HepG2 (cell line): ENCODE data around the gene KRT2. TPM values are rescaled to one million over a fixed set of nuclear protein-coding genes. Genes with fewer than 3 reads are reported as not detected.

Source experiments
- ATAC-seq: fragments of 200-7000 bp; cut with Tn5 transposase; 3 replicates; pipeline ENCODE4 v1.9.1; 2020; ENCODE audit warnings: mild to moderate bottlenecking, moderate library complexity
- BruUV-seq: library from RNA; stranded (reverse); fragments of 400-500 nt; replicated peaks from 2 replicates; lab custom pipeline; 2021; lab: Mats Ljungman, UMichigan
- CTCF ChIA-PET: fragments of 300-600 bp; formaldehyde crosslinking; extraction: SDS; loops from one replicate; lab custom pipeline; 2021; ENCODE audit warnings: low total read pairs, inconsistent platforms, low intra/inter-chr PET ratio; lab: Yijun Ruan, JAX
- POLR2A ChIA-PET: fragments of 350-600 bp; sonication (Branson Sonifier 250); formaldehyde crosslinking; loops from one replicate; lab custom pipeline; 2020; ENCODE audit warnings: antibody characterized with exemption, inconsistent platforms; lab: Yijun Ruan, JAX
- DNase-seq: peaks from one replicate; pipeline ENCODE4 v3.0.0-alpha.2; 2015; ENCODE audit warnings: low spot score
- FAIRE-seq: peaks from 3 replicates; lab custom pipeline; 2011; peaks lifted over from hg19 to GRCh38; lab: Jason Lieb, UNC
- H2AFZ ChIP-seq: one replicate; pipeline ENCODE4 v1.6.1; 2011; ENCODE audit warnings: low read length, inconsistent platforms
- H3K27ac ChIP-seq: fragments of 300-600 bp; 3 replicates; pipeline ENCODE4 v1.8.0; 2011; ENCODE audit warnings: mixed run types, mild to moderate bottlenecking, mixed read lengths, low read length, inconsistent platforms; ENCODE audit not compliant: insufficient read depth; ENCODE audit errors: extremely low read length
- H3K27me3 ChIP-seq, 2 experiments: fragments of 200-600 bp in 1 of 2; 2 replicates in 1 of 2; 3 replicates in 1 of 2; pipeline versions ENCODE4 v1.6.0 to v1.8.0; 2011; ENCODE audit warnings: low read length in 2 of 2, mild to moderate bottlenecking in 2 of 2, moderate library complexity in 2 of 2, inconsistent platforms in 1 of 2; ENCODE audit not compliant: insufficient read depth in 2 of 2, control insufficient read depth in 1 of 2
- H3K36me3 ChIP-seq, 2 experiments: fragments of 200-600 bp in 1 of 2; replicated peaks in 1 of 2; 2 replicates in 1 of 2; 3 replicates in 1 of 2; pipeline versions ENCODE4 v1.5.1 to v1.8.0; 2011; ENCODE audit warnings: low read length in 2 of 2, inconsistent platforms in 1 of 2; ENCODE audit not compliant: insufficient read depth in 2 of 2, control insufficient read depth in 1 of 2
- H3K4me1 ChIP-seq: 2 replicates; pipeline ENCODE4 v1.5.1; 2012; ENCODE audit warnings: low read length, inconsistent platforms; ENCODE audit not compliant: insufficient read depth
- H3K4me2 ChIP-seq: 2 replicates; pipeline ENCODE4 v1.6.0; 2011; ENCODE audit warnings: low read depth, low read length, inconsistent platforms
- H3K4me3 ChIP-seq, 3 experiments: fragments of 200-600 bp in 1 of 3; sonication (generic), shearing (Covaris generic) in 1 of 3; replicated peaks in 1 of 3; 2 replicates each; pipeline ENCODE4 v1.5.1; 2011 to 2016; ENCODE audit warnings: low read length in 3 of 3, inconsistent platforms in 2 of 3, low read depth in 2 of 3, mild to moderate bottlenecking in 2 of 3, control low read depth in 1 of 3, mixed read lengths in 1 of 3; ENCODE audit not compliant: insufficient read depth in 1 of 3
- H3K79me2 ChIP-seq: one replicate; pipeline ENCODE4 v1.6.1; 2011; ENCODE audit warnings: low read length, inconsistent platforms; ENCODE audit not compliant: insufficient read depth
- H3K9ac ChIP-seq: 2 replicates; pipeline ENCODE4 v1.6.0; 2011; ENCODE audit warnings: mild to moderate bottlenecking, low read depth, low read length, inconsistent platforms; ENCODE audit not compliant: insufficient read depth
- H3K9me3 ChIP-seq: 2 replicates; pipeline ENCODE4 v1.5.1; 2012; ENCODE audit warnings: mild to moderate bottlenecking, low read length
- H4K20me1 ChIP-seq: 2 replicates; pipeline ENCODE4 v1.6.0; 2011; ENCODE audit warnings: inconsistent platforms, mild to moderate bottlenecking, low read length, moderate library complexity; ENCODE audit not compliant: insufficient read depth
- MTF2 ChIP-seq: sonication (generic); formaldehyde crosslinking; IDR thresholded peaks from 2 replicates; pipeline ENCODE4 v1.5.0; 2020; ENCODE audit warnings: missing genetic modification reagents, borderline replicate concordance
- NBN ChIP-seq: fragments of 450-650 bp; conservative IDR thresholded peaks from 2 replicates; pipeline ENCODE4 v1.6.1; 2017
- NFE2L1 ChIP-seq: sonication (generic); formaldehyde crosslinking; IDR thresholded peaks from 2 replicates; pipeline ENCODE4 v1.4.0; 2020; ENCODE audit warnings: missing genetic modification reagents, mild to moderate bottlenecking, borderline replicate concordance
- PPARG ChIP-seq: conservative IDR thresholded peaks from 2 replicates; pipeline ENCODE4 v1.6.1; 2016; ENCODE audit warnings: missing biosample characterization, missing genetic modification reagents
- TRIM22 ChIP-seq: fragments of 450-650 bp; IDR thresholded peaks from 2 replicates; pipeline ENCODE4 v1.6.1; 2017
- WGBS: methylation state at CpG from one replicate; pipeline ENCODE4 v1.1.6; 2017; ENCODE audit warnings: low lambda C conversion rate; 5-methylcytosine and 5-hydroxymethylcytosine counted together
- in situ Hi-C: cut with HindIII; loops from 2 replicates; pipeline ENCODE4 v1.10.0; 2017; ENCODE audit warnings: low pct_unique_long_range_greater_than_20kb; ENCODE audit not compliant: extremely low pct_ligation_motif_present
- intact Hi-C: fragments of 100-400 bp; cut with micrococcal nuclease; formaldehyde crosslinking; loops from one replicate; pipeline ENCODE4 v1.10.0; 2022; ENCODE audit not compliant: unreplicated experiment
- polyA plus RNA-seq, 8 experiments: library from polyadenylated mRNA; depleted of rRNA in 3 of 8; stranded (reverse) in 7 of 8; unstranded in 1 of 8; fragments of >200 nt; fragmentation: Illumina TruSeq in 4 of 8; extraction: Trizol in 4 of 8; gene quantifications; 2 replicates each; pipeline versions ENCODE4 v1.2.1 to v1.2.3, GENCODE V29; 2011 to 2016; ENCODE audit warnings: low read depth in 4 of 8, missing spikeins in 1 of 8, mixed read lengths in 1 of 8; ENCODE audit not compliant: insufficient read depth in 1 of 8
- total RNA-seq, 5 experiments: library from RNA; depleted of rRNA; stranded (reverse); fragments of >200 nt; fragmentation: Illumina TruSeq; extraction: Trizol; gene quantifications; 2 replicates each; pipeline ENCODE4 v1.2.3, GENCODE V29; 2016; ENCODE audit warnings: low read depth in 1 of 5

Gene KRT2
- total and polyA plus RNA-seq, 2 of the 13 experiments (the other 11 are each of a cell fraction or from before 2014, with no cell fraction given): not detected

- no peaks in the 10 kb centered on the region for H3K36me3 ChIP-seq
- 0% methylated on average over 8 of the region's 8 CpGs for WGBS
- H3K79me2 ChIP-seq: no peaks in the 10 kb centered on the region
- no peak for TF ChIP-seq TRIM22
- no peak for TF ChIP-seq MTF2 (CRISPR knock-in tag)
- no peak for TF ChIP-seq NBN
- no peak for TF ChIP-seq PPARG
- TF ChIP-seq NFE2L1 (CRISPR knock-in tag): no peak
- H3K4me3 ChIP-seq: no peak overlapping the region
- no peak overlapping the region for H3K27ac ChIP-seq
- in situ Hi-C loops: loop anchor here (25.0 kb wide), 1 partner anchor 300 kb away; no protein-coding TSS in a partner anchor
- POLR2A ChIA-PET: no interaction called here
- H3K9ac ChIP-seq: no peak overlapping the region
- CTCF ChIA-PET: no interaction called here
- no peaks in the 10 kb centered on the region for H3K9me3 ChIP-seq
- BruUV-seq: no TSS peak
- DNase-seq: no peak
- H4K20me1 ChIP-seq: no peaks in the 10 kb centered on the region
- no peak for FAIRE-seq
- no peak for ATAC-seq
- H2AFZ ChIP-seq: no peak overlapping the region
- peaks cover 6 to 60% of the 10 kb centered on the region in 2 experiments; a peak in 3 of 5 replicates for H3K27me3 ChIP-seq
- no peaks in the 10 kb centered on the region for H3K4me1 ChIP-seq
- intact Hi-C loops: no loop called here
- no peak overlapping the region for H3K4me2 ChIP-seq
Measured at GRCh38 chr12:52687497-52688385, 35.7 kb upstream of the KRT2 start.
